Thyroid gland (tissue), 4 donors: ENCODE data around the gene NRXN2. TPM values are rescaled to one million over a fixed set of nuclear protein-coding genes. Genes with fewer than 3 reads are reported as not detected.

Experiments used
- DNase-seq, 2 donors: peaks; one replicate each; pipeline ENCODE4 v3.0.0-alpha.2; 2019
- H3K27ac ChIP-seq, 3 donors: fragments of 200-600 bp; sonication (generic); 1 replicate in 2 of 3; 2 replicates in 1 of 3; pipeline ENCODE4 v1.5.1; 2016 to 2019; ENCODE audit warnings: mild to moderate bottlenecking in 1 of 3, moderate library complexity in 1 of 3
- H3K27me3 ChIP-seq: fragments of 200-600 bp; sonication (generic); one replicate; pipeline ENCODE4 v1.5.1; 2019
- H3K36me3 ChIP-seq, 2 donors: fragments of 200-600 bp; sonication (generic); one replicate each; pipeline ENCODE4 v1.5.1; 2016 to 2019
- H3K4me1 ChIP-seq, 2 donors: fragments of 200-600 bp; sonication (generic); one replicate each; pipeline ENCODE4 v1.5.1; 2017 to 2019
- H3K4me3 ChIP-seq, 3 donors: fragments of 200-600 bp; sonication (generic); replicated peaks in 1 of 3; 1 replicate in 2 of 3; 2 replicates in 1 of 3; pipeline ENCODE4 v1.5.1; 2016; ENCODE audit warnings: mild to moderate bottlenecking in 1 of 3
- H3K9me3 ChIP-seq: fragments of 200-600 bp; sonication (generic); one replicate; pipeline ENCODE4 v1.5.1; 2017
- POLR2A ChIP-seq, 2 donors: fragments of 450-650 bp; IDR thresholded peaks; one replicate each; pipeline ENCODE4 v1.6.1; 2017; ENCODE audit warnings: antibody characterized with exemption in 2 of 2, mild to moderate bottlenecking in 2 of 2, moderate library complexity in 1 of 2
- WGBS, 2 donors: methylation state at CpG; one replicate each; pipeline ENCODE4 v1.1.5; 2017; 5-methylcytosine and 5-hydroxymethylcytosine counted together
- intact Hi-C: fragments of 100-400 bp; cut with DNase I; formaldehyde crosslinking; loops from one replicate; pipeline ENCODE4 v1.15.1; 2023
- total RNA-seq, 4 donors: library from RNA; depleted of rRNA; stranded (reverse); fragments of >200 nt; gene quantifications; one replicate each; pipeline ENCODE4 v1.2.3, GENCODE V29; 2016
- TF ChIP-seq, protein P1 (sequence below), 6 experiments: fragments of 200-600 bp in 3 of 6; fragments of 450-650 bp in 3 of 6; sonication (generic) in 3 of 6; IDR thresholded peaks; one replicate each; pipeline ENCODE4 v1.5.1; 2016 to 2019; ENCODE audit warnings: antibody characterized with exemption in 6 of 6, mild to moderate bottlenecking in 2 of 6, inconsistent platforms in 1 of 6, moderate library complexity in 1 of 6

Gene NRXN2
- total RNA-seq, 4 donors from 2014 or later = 2.0 to 12.3 (median 4.8) TPM

GRCh38 chr11:64755681-64756361 is 32.8 kb upstream of the NRXN2 start:
- TF ChIP-seq, protein P1, sequence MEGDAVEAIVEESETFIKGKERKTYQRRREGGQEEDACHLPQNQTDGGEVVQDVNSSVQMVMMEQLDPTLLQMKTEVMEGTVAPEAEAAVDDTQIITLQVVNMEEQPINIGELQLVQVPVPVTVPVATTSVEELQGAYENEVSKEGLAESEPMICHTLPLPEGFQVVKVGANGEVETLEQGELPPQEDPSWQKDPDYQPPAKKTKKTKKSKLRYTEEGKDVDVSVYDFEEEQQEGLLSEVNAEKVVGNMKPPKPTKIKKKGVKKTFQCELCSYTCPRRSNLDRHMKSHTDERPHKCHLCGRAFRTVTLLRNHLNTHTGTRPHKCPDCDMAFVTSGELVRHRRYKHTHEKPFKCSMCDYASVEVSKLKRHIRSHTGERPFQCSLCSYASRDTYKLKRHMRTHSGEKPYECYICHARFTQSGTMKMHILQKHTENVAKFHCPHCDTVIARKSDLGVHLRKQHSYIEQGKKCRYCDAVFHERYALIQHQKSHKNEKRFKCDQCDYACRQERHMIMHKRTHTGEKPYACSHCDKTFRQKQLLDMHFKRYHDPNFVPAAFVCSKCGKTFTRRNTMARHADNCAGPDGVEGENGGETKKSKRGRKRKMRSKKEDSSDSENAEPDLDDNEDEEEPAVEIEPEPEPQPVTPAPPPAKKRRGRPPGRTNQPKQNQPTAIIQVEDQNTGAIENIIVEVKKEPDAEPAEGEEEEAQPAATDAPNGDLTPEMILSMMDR (IDR thresholded peaks at IDR 0.05) = no peak
- TF ChIP-seq POLR2A (IDR thresholded peaks at IDR 0.05) = no peak
- DNase-seq = no peak
- H3K9me3 ChIP-seq = no peaks in the 10 kb centered on the region
- H3K36me3 ChIP-seq = no peaks in the 10 kb centered on the region
- peak overlapping the region in 1 of 3 donors; percentile 36 for H3K27ac ChIP-seq
- peaks cover 29 to 34% of the 10 kb centered on the region in 2 donors for H3K4me1 ChIP-seq
- H3K4me3 ChIP-seq = no peak overlapping the region
- intact Hi-C loops = no loop called here
- no peaks in the 10 kb centered on the region for H3K27me3 ChIP-seq
- WGBS, 2 donors = 89 to 91% methylated on average over 13 of the region's 13 CpGs

- Histone ChIP-seq H3K4me3 (no peak overlapping the region), H3K4me1 (peaks cover 21 to 26% of the 10 kb centered on the region in 2 donors), H3K27me3 (no peaks in the 10 kb centered on the region), H3K36me3 (no peaks in the 10 kb centered on the region), H3K27ac (no peak overlapping the region), H3K9me3 (no peaks in the 10 kb centered on the region)
- intact Hi-C loops = no loop called here
- TF ChIP-seq, protein P1 (IDR thresholded peaks at IDR 0.05) = no peak
- no peak for TF ChIP-seq POLR2A (IDR thresholded peaks at IDR 0.05)
- no peak for DNase-seq
- 95% methylated on average over 14 to 20 of the region's 21 CpGs for WGBS, 2 donors
These were observed 32.1 kb upstream of the NRXN2 start for GRCh38 chr11:64754919-64755662.

- WGBS, 2 donors = 86 to 90% methylated on average over 23 to 24 of the region's 26 CpGs
- no peaks in the 10 kb centered on the region for H3K9me3 ChIP-seq
- no peak for TF ChIP-seq POLR2A (IDR thresholded peaks at IDR 0.05)
- TF ChIP-seq, protein P1 (IDR thresholded peaks at IDR 0.05) = no peak
- intact Hi-C loops = no loop called here
- no peak for DNase-seq
- H3K27ac ChIP-seq = no peak overlapping the region
- no peaks in the 10 kb centered on the region for H3K27me3 ChIP-seq
- no peaks in the 10 kb centered on the region for H3K36me3 ChIP-seq
- no peak overlapping the region for H3K4me3 ChIP-seq
- H3K4me1 ChIP-seq = peaks cover 16 to 19% of the 10 kb centered on the region in 2 donors
These were observed 31.3 kb upstream of the NRXN2 start for GRCh38 chr11:64754124-64754918.

GRCh38 chr11:64753380-64754123 is 30.6 kb upstream of the NRXN2 start:
- DNase-seq = no peak
- TF ChIP-seq, protein P1 (IDR thresholded peaks at IDR 0.05) = no peak
- TF ChIP-seq POLR2A (IDR thresholded peaks at IDR 0.05) = no peak
- H3K27ac ChIP-seq = no peak overlapping the region
- intact Hi-C loops = no loop called here
- WGBS, 2 donors = 94 to 95% methylated on average over 30 to 33 of the region's 43 CpGs
- no peaks in the 10 kb centered on the region for H3K36me3 ChIP-seq
- H3K9me3 ChIP-seq = no peaks in the 10 kb centered on the region
- no peak overlapping the region for H3K4me3 ChIP-seq
- no peaks in the 10 kb centered on the region for H3K27me3 ChIP-seq
- H3K4me1 ChIP-seq = peaks cover 11% of the 10 kb centered on the region in 2 donors
